LoVo (cell line): ENCODE measurements around the gene DENND5B.
A peak's percentile ranks its signal among the peaks of the same experiment; 100 is the strongest.
"Not testable (repeated sequence)": the region's sequence is repeated elsewhere in the genome, so short reads cannot be mapped to it uniquely, and the experiment has no call there.

Experiments used
- DNase-seq: peaks from one replicate; pipeline ENCODE4 v3.0.0-alpha.2; 2016; ENCODE audit warnings: low spot score

Gene DENND5B

DNA sequence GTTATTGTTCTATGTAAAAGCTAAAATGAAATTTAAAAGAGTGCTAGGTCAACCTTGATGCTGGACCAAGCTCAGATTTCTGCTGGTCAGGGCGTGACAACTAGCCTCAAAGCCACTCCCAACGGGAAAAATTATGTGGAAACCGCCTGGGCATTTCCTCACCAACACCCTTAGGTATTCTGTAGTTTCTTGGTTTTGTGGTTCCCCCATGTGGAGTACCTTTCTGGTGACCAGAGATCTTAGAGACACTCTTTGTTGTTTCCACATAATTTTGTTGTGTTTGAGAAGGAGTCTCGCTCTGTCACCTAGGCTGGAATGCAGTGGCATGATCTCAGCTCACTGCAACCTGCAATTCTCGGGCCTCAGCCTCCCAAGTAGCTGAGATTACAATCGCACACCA, 119.9 kb downstream of the DENND5B start:
- DNase-seq, result peak; percentile 55

- DNase-seq, result no peak
Measured at GRCh38 chr12:31470459-31470858, 120.5 kb downstream of the DENND5B start.

- DNase-seq, result no peak
Measured at GRCh38 chr12:31466768-31467167, 124.2 kb downstream of the DENND5B start.

DNA sequence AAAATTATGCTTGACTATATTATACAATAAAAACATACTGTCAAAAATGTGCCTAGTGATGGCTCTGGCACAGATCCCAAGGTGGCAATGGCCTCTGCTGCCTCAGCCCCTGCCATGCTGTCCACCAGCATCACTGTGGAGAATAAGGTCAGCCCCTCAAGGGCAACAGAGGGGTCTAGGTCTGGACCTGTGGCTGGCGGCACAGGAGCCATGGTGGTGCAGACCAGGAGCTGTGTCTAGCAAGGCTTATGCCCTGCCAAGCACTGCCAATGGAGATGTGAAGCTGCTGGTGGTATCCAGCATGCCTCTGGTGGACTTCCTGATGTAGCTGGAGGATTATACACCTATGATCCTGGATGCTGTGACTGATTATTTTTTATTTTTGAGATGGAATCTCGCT, 125.9 kb downstream of the DENND5B start:
- DNase-seq, result no peak

DNA sequence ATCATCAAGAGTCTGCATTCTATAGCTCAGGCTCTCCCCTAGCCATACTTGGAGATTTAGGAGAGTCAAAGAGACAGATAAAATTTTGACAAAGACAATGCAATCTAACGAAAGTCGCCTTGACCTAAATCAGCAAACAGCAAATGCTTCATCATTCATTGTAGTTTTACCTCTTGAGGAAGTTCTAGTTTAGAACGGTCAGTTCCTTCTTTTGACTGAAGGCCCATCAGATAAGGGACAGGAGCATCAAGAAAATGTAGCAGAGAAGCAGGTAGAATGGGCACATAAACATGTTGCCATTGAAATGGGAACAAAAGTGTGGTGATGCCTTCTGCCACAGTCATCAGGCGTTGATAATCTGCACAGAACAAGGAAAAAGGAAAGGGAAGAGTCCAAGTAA, 130.9 kb downstream of the DENND5B start:
- DNase-seq, result no peak

GRCh38 chr12:31456562-31456961, 134.4 kb downstream of the DENND5B start:
- no peak for DNase-seq

DNA sequence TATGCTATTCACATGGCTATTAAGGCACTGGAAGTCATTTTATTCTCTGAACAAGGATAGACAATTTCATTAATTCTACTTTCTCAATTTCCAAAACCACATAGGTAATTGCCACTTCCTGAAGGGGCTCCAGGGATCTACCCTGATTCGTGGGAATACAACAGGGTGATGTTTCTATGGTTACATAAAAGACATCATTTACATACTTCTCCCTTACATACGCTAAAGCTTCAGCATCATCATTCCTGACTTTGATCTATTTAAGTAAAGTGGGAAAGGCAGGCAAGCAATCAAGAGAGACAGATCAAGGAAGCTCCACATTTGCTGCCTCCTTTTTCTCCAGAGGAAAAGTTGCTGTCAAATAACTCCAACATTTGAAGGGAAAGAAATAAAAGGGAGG, 146.2 kb downstream of the DENND5B start:
- no peak for DNase-seq

GRCh38 chr12:31440586-31440985, 150.3 kb downstream of the DENND5B start:
- DNase-seq, result no peak

- DNase-seq, result no peak
Measured at GRCh38 chr12:31440134-31440533, 150.8 kb downstream of the DENND5B start.

DNA sequence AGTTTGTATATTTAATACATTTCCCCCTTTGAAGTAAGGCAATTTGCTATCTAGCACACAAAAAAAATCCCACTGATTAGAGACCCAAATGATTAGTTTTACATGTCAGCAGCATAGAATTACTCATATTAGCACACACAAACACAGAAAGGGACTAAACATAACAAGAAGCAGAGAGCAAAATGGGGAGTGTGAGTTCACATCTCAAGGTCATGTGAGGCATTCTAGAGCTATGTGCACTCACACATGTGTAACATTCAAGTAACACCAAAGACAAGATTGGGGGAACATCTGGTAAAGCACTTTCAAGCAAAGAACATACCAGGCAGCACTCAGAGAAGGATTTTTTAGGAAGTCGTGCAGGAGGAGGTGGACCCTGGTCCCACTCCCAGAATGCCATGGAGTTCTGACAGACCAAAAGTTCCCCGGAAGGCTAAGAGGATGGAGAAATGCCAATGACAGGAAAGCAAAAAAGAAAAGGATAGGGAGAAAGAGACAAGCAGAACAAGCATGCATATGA, 159.2 kb downstream of the DENND5B start:
- no peak for DNase-seq

DNA sequence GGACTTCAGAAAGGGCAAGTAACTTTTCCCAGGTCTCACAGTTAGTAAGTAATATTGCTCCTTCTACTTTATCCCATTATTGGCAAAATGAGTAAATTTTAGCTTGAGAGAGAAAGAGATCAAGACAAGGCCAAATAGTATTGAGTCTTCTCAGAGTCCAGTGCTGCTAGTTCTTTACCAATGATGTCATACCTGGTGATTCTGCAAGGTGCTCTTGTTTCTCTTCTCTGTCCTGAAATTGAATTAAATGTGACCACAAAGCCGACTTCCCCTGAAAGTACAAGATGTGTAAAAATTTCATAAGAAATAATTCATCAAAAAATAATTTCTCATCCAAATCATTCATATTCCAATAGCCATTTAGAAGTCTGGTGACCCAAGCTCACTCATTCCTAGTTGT, 167.5 kb downstream of the DENND5B start:
- DNase-seq, result no peak

DNA sequence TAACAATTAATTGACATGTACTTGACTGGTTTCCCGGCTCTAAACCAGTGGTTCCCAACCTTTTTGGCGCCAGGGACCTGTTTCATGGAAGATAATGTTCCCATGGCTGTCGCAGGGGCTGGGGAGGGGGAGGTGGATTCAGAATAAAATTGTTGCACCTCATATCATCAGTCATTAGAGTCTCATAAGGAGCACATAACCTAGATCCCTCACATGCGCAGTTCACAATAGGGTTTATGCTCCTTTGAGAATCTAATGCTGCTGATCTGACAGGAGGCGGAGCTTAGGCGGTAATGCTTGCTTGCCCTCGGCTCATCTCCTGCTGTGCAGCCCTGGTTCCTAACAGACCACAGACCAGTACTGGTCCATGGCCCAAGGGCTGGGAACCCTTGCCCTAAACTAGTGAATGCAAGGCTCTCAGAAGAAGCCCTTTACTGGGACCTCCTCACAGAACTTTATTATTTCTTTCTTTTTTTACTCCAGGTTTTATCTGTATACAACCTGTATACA, 178.6 kb downstream of the DENND5B start:
- DNase-seq, result no peak

GRCh38 chr12:31408763-31409162, 182.2 kb downstream of the DENND5B start:
- DNase-seq, result no peak

GRCh38 chr12:31407562-31407961, 183.4 kb downstream of the DENND5B start:
- DNase-seq, result no peak

DNA sequence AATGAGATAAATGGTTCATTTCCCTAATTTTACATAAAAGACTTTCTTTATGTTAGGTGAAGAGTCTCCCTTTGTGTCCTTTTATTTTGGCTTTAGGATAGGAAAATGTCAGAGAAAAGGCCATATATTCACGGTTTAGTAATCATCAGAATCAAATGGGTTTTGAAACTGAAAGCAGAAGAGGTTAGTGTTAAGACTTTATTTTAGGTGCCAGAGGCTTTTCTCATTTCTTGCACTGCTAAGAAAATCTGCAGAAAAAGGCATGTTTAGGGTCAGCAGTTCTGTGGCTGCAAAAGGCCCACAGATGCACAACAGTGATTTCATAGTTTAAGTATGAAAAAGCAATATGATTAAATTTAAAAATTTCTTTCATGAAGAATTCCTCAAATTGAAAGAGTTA, 184.6 kb downstream of the DENND5B start:
- DNase-seq, result no peak

DNA sequence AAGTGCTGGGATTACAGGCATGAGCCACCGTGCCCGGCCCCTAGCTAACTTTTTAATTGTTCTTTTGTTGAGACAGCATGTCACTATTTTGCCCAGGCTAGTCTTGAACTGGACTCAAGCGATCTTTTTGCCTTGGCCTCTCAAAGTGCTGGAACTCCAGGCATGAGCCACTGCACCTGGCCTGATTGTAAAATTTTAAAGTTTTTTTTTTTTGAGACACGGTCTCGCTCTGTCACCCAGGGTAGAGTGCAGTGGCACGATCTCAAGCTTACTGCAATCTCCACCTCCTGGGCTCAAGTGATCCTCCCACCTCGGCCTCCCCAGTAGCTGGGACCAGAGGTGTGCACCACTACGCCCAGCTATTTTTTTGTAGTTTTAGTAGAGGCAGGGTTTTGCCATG, 185.9 kb downstream of the DENND5B start:
- no peak for DNase-seq

- peak; percentile 91 for DNase-seq
Measured at GRCh38 chr12:31403099-31403607, 187.8 kb downstream of the DENND5B start.

DNA sequence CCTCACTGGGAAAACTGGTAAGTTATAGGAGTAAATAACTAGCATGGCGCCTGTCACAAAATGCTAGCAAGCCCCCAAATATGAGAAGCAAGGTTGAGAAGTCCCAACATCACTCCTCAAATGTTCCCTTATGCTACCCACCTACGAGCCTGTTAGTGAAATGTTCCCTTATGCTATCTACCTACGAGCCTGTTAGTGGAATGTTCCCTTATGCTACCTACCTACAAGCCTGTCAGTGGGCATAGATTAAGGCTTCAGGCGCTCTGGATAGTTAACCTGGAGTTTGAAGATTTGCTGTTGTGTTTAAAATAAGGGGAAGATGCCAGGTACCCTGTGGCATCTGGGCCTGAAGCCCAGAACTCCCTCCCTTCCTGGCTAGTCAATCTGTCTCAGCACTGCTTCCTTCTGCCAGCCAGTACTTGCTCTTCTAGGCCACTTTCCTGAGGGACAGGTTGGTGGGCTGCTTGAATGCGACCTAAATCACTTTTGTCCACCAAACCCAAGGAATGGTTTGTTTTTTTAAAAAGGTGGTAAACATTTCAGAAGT, 197.9 kb downstream of the DENND5B start:
- DNase-seq, result no peak

- DNase-seq, result no peak
Measured at GRCh38 chr12:31390991-31391390, 199.9 kb downstream of the DENND5B start.

GRCh38 chr12:31388713-31389112, 202.2 kb downstream of the DENND5B start:
- no peak for DNase-seq

GRCh38 chr12:31387466-31387865, 203.5 kb downstream of the DENND5B start:
- DNase-seq, result no peak

GRCh38 chr12:31387011-31387410, 203.9 kb downstream of the DENND5B start:
- DNase-seq, result no peak

DNA sequence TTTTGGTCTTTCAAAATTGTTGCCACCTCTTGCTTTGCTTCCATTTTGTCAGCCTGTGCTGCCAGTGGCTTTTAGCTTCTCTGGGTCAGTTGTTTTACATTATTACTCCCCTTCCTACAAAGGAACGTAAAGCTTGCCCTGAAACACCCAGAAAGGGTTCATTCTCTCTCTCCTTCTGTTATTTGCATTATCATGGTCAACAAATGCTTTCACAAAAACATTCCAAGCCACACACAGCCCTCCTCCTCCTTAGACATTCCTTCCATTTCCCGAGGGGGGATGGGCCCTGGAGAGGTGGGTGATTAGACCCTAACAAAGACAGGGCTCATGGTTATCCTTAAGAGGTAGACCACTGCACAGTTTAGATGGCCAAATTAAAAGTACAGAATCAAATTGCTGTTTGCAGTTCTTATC, 204.6 kb downstream of the DENND5B start:
- DNase-seq, result no peak

GRCh38 chr12:31377210-31377609, 213.7 kb downstream of the DENND5B start:
- not testable (repeated sequence) for DNase-seq
